NCI-H146 treated with DMSO at 0.1 percent for 48 hours (cell line): ENCODE data around the gene TESK2.
"Not testable (repeated sequence)": the region's sequence is repeated elsewhere in the genome, so short reads cannot be mapped to it uniquely, and the experiment has no call there.

ENCODE experiments used
- DNase-seq: peaks from one replicate; lab custom pipeline; 2025; ENCODE audit not compliant: unreplicated experiment; lab: John Stamatoyannopoulos, UW

TESK2 gene

GRCh38 chr1:45380125-45380524, 110.8 kb downstream of the TESK2 start:
- DNase-seq, result no peak

- DNase-seq, result no peak
These were observed 111.4 kb downstream of the TESK2 start for GRCh38 chr1:45379524-45379923.

GRCh38 chr1:45378184-45378583, 112.8 kb downstream of the TESK2 start:
- DNase-seq, result no peak

GRCh38 chr1:45375104-45376090, 115.6 kb downstream of the TESK2 start:
- DNase-seq, result no peak

GRCh38 chr1:45373573-45373972, 117.4 kb downstream of the TESK2 start:
- DNase-seq, result no peak

- no peak for DNase-seq
These were observed 120.4 kb downstream of the TESK2 start for GRCh38 chr1:45370575-45370974.

GRCh38 chr1:45365051-45365450, 125.9 kb downstream of the TESK2 start:
- no peak for DNase-seq

GRCh38 chr1:45364294-45364693, 126.7 kb downstream of the TESK2 start:
- DNase-seq, result no peak

GRCh38 chr1:45360981-45361380, 130.0 kb downstream of the TESK2 start:
- not testable (repeated sequence) for DNase-seq

- peak; percentile 6 for DNase-seq
These were observed 131.0 kb downstream of the TESK2 start for GRCh38 chr1:45359882-45360513.

- no peak for DNase-seq
These were observed 134.8 kb downstream of the TESK2 start for GRCh38 chr1:45356186-45356585.

GRCh38 chr1:45355683-45356082, 135.3 kb downstream of the TESK2 start:
- no peak for DNase-seq

- DNase-seq, result no peak
These were observed 136.1 kb downstream of the TESK2 start for GRCh38 chr1:45354838-45355237.

GRCh38 chr1:45353685-45354084, 137.3 kb downstream of the TESK2 start:
- DNase-seq, result no peak

- no peak for DNase-seq
These were observed 139.5 kb downstream of the TESK2 start for GRCh38 chr1:45351508-45351907.

GRCh38 chr1:45348966-45349677, 141.8 kb downstream of the TESK2 start:
- DNase-seq, result no peak

GRCh38 chr1:45348609-45348965, 142.4 kb downstream of the TESK2 start:
- no peak for DNase-seq

GRCh38 chr1:45348020-45348419, 142.9 kb downstream of the TESK2 start:
- DNase-seq, result no peak

GRCh38 chr1:45346473-45346872, 144.5 kb downstream of the TESK2 start:
- no peak for DNase-seq

GRCh38 chr1:45345014-45345413, 145.9 kb downstream of the TESK2 start:
- DNase-seq, result no peak

GRCh38 chr1:45344499-45344898, 146.5 kb downstream of the TESK2 start:
- DNase-seq, result no peak
